Loucy (cell line): ENCODE results near the gene CDCA8.

ENCODE experiments used
- H2AFZ ChIP-seq: fragments of 200-600 bp; sonication (generic); 2 replicates; pipeline ENCODE4 v1.6.0; 2016; ENCODE audit warnings: antibody characterized with exemption, mild to moderate bottlenecking, low read length, moderate library complexity
- H3F3A ChIP-seq: fragments of 200-600 bp; 2 replicates; pipeline ENCODE4 v1.6.0; 2016; ENCODE audit warnings: antibody characterized with exemption, low read depth, mild to moderate bottlenecking
- H3K27me3 ChIP-seq: fragments of 200-600 bp; sonication (generic); 2 replicates; pipeline ENCODE4 v1.6.1; 2014; ENCODE audit warnings: low read length, mild to moderate bottlenecking; ENCODE audit not compliant: insufficient read depth, poor library complexity, severe bottlenecking
- H3K36me3 ChIP-seq: fragments of 200-600 bp; sonication (generic); 2 replicates; pipeline ENCODE4 v1.6.1; 2016; ENCODE audit warnings: low read length; ENCODE audit not compliant: insufficient read depth
- H3K4me1 ChIP-seq: fragments of 200-600 bp; sonication (generic); 2 replicates; pipeline ENCODE4 v1.5.1; 2014; ENCODE audit warnings: low read length, mild to moderate bottlenecking; ENCODE audit not compliant: insufficient read depth, poor library complexity, severe bottlenecking
- H3K4me2 ChIP-seq: fragments of 200-600 bp; sonication (generic); 2 replicates; pipeline ENCODE4 v1.6.0; 2014; ENCODE audit warnings: antibody characterized with exemption, low read length, low read depth, mild to moderate bottlenecking; ENCODE audit not compliant: poor library complexity, severe bottlenecking
- H3K4me3 ChIP-seq: fragments of 200-600 bp; sonication (generic); 2 replicates; pipeline ENCODE4 v1.5.1; 2014; ENCODE audit warnings: low read length, mild to moderate bottlenecking, mixed read lengths; ENCODE audit not compliant: poor library complexity, severe bottlenecking
- H3K79me2 ChIP-seq: fragments of 200-600 bp; sonication (generic); 2 replicates; pipeline ENCODE4 v1.6.1; 2014; ENCODE audit warnings: low read length; ENCODE audit not compliant: insufficient read depth
- H3K9ac ChIP-seq: fragments of 200-600 bp; sonication (generic); 2 replicates; pipeline ENCODE4 v1.6.0; 2014; ENCODE audit warnings: mild to moderate bottlenecking, low read depth, low read length, moderate library complexity; ENCODE audit not compliant: poor library complexity, severe bottlenecking
- H3K9me2 ChIP-seq: fragments of 200-600 bp; sonication (generic); replicated peaks from 2 replicates; pipeline ENCODE4 v1.6.1; 2016; ENCODE audit warnings: low read depth, low read length, mixed read lengths
- H3K9me3 ChIP-seq: fragments of 200-600 bp; sonication (generic); 2 replicates; pipeline ENCODE4 v1.6.1; 2014; ENCODE audit warnings: mild to moderate bottlenecking, antibody characterized with exemption, low read length, low read depth; ENCODE audit not compliant: insufficient read depth
- H4K20me1 ChIP-seq: fragments of 200-600 bp; sonication (generic); 2 replicates; pipeline ENCODE4 v1.6.0; 2014; ENCODE audit warnings: antibody characterized with exemption, low read length, mild to moderate bottlenecking; ENCODE audit not compliant: insufficient read depth, poor library complexity, severe bottlenecking
- CTCF ChIP-seq: fragments of 200-600 bp; sonication (generic); conservative IDR thresholded peaks from 2 replicates; pipeline ENCODE4 v1.5.1; 2014; ENCODE audit warnings: mild to moderate bottlenecking, antibody characterized with exemption, low read length
- EZH2phosphoT487 ChIP-seq: fragments of 200-600 bp; IDR thresholded peaks from 2 replicates; pipeline ENCODE4 v1.6.1; 2018; ENCODE audit warnings: antibody characterized with exemption, mild to moderate bottlenecking, moderate library complexity, borderline replicate concordance

The CDCA8 gene

GRCh38 chr1:37656881-37657280, 35.4 kb upstream of the CDCA8 start:
- TF ChIP-seq EZH2phosphoT487 (no peak), CTCF (no peak)
- Histone ChIP-seq H3F3A (no peaks in the 10 kb centered on the region), H3K9me3 (no peaks in the 10 kb centered on the region), H2AFZ (no peak overlapping the region), H3K36me3 (no peaks in the 10 kb centered on the region), H3K27me3 (no peaks in the 10 kb centered on the region), H3K9me2 (no peaks in the 10 kb centered on the region), H4K20me1 (no peaks in the 10 kb centered on the region), H3K4me2 (no peak overlapping the region), H3K4me1 (no peaks in the 10 kb centered on the region), H3K79me2 (no peaks in the 10 kb centered on the region), H3K4me3 (no peak overlapping the region), H3K9ac (no peak overlapping the region)

GRCh38 chr1:37657620-37658412, 34.5 kb upstream of the CDCA8 start:
- Histone ChIP-seq H3K4me3 (no peak overlapping the region), H3K4me1 (no peaks in the 10 kb centered on the region), H3K9me2 (no peaks in the 10 kb centered on the region), H3K9me3 (no peaks in the 10 kb centered on the region), H3F3A (no peaks in the 10 kb centered on the region), H3K27me3 (no peaks in the 10 kb centered on the region), H3K79me2 (no peaks in the 10 kb centered on the region), H3K4me2 (no peak overlapping the region), H2AFZ (no peak overlapping the region), H3K36me3 (no peaks in the 10 kb centered on the region), H4K20me1 (no peaks in the 10 kb centered on the region), H3K9ac (no peak overlapping the region)
- no peak for TF ChIP-seq EZH2phosphoT487
- TF ChIP-seq CTCF = no peak

- no peak overlapping the region for H2AFZ ChIP-seq
- no peak overlapping the region for H3K4me2 ChIP-seq
- no peaks in the 10 kb centered on the region for H3K9me2 ChIP-seq
- H3K4me3 ChIP-seq = no peak overlapping the region
- H3K4me1 ChIP-seq = no peaks in the 10 kb centered on the region
- H3K79me2 ChIP-seq = no peaks in the 10 kb centered on the region
- no peaks in the 10 kb centered on the region for H4K20me1 ChIP-seq
- H3K9ac ChIP-seq = no peak overlapping the region
- no peaks in the 10 kb centered on the region for H3K9me3 ChIP-seq
- no peaks in the 10 kb centered on the region for H3K36me3 ChIP-seq
- no peaks in the 10 kb centered on the region for H3K27me3 ChIP-seq
- no peaks in the 10 kb centered on the region for H3F3A ChIP-seq
- TF ChIP-seq EZH2phosphoT487 = no peak
- TF ChIP-seq CTCF = no peak
Observed at GRCh38 chr1:37658486-37658885, 33.8 kb upstream of the CDCA8 start.
